HG02852 (cell line): ENCODE results near the gene CD2AP.
"Not testable (repeated sequence)": the region's sequence is repeated elsewhere in the genome, so short reads cannot be mapped to it uniquely, and the experiment has no call there.

Experiments used
- ATAC-seq: cut with Tn5 transposase; IDR thresholded peaks from one replicate; pipeline ENCODE4 v1.9.1; 2021; ENCODE audit warnings: mild to moderate bottlenecking, moderate library complexity; ENCODE audit not compliant: unreplicated experiment

Gene CD2AP

GRCh38 chr6:47631269-47631772 is 153.7 kb downstream of the CD2AP start:
- no peak for ATAC-seq

- no peak for ATAC-seq
Observed at GRCh38 chr6:47631797-47632196, 154.2 kb downstream of the CD2AP start.

- ATAC-seq: no peak
Observed at GRCh38 chr6:47633141-47633540, 155.6 kb downstream of the CD2AP start.

- no peak for ATAC-seq
Observed at GRCh38 chr6:47634210-47635047, 156.8 kb downstream of the CD2AP start.

GRCh38 chr6:47646689-47647088 is 169.1 kb downstream of the CD2AP start:
- no peak for ATAC-seq

GRCh38 chr6:47647188-47647587 is 169.6 kb downstream of the CD2AP start:
- no peak for ATAC-seq

GRCh38 chr6:47647626-47648025 is 170.0 kb downstream of the CD2AP start:
- ATAC-seq: not testable (repeated sequence)

- ATAC-seq: no peak
Observed at GRCh38 chr6:47648031-47648430, 170.4 kb downstream of the CD2AP start.

GRCh38 chr6:47650553-47651432 is 173.2 kb downstream of the CD2AP start:
- ATAC-seq: peak; percentile 70

GRCh38 chr6:47651505-47651944 is 173.9 kb downstream of the CD2AP start:
- ATAC-seq: no peak

- ATAC-seq: no peak
Observed at GRCh38 chr6:47653706-47654105, 176.1 kb downstream of the CD2AP start.

GRCh38 chr6:47654255-47654654 is 176.7 kb downstream of the CD2AP start:
- ATAC-seq: no peak

- ATAC-seq: no peak
Observed at GRCh38 chr6:47655719-47656595, 178.4 kb downstream of the CD2AP start.

GRCh38 chr6:47661960-47662359 is 184.4 kb downstream of the CD2AP start:
- no peak for ATAC-seq

GRCh38 chr6:47663462-47664216 is 186.1 kb downstream of the CD2AP start:
- no peak for ATAC-seq

GRCh38 chr6:47665112-47665511 is 187.5 kb downstream of the CD2AP start:
- no peak for ATAC-seq

- no peak for ATAC-seq
Observed at GRCh38 chr6:47669684-47670513, 192.3 kb downstream of the CD2AP start.

- ATAC-seq: no peak
Observed at GRCh38 chr6:47670851-47671250, 193.3 kb downstream of the CD2AP start.

- no peak for ATAC-seq
Observed at GRCh38 chr6:47671777-47672176, 194.2 kb downstream of the CD2AP start.
